Activated T-cell treated with anti-CD3 and anti-CD28 coated beads, Interleukin-2, amount 50 U/mL, for 48 hours (primary cell): ENCODE data around the gene MVB12B.

Experiments used
- DNase-seq, 2 experiments: peaks; one replicate each; pipeline ENCODE4 v3.0.0-alpha.2; 2020

The MVB12B gene

GRCh38 chr9:126363847-126364671, 37.4 kb downstream of the MVB12B start:
- DNase-seq = no peak

- DNase-seq = no peak
These were observed 39.2 kb downstream of the MVB12B start for GRCh38 chr9:126365780-126366179.

DNA sequence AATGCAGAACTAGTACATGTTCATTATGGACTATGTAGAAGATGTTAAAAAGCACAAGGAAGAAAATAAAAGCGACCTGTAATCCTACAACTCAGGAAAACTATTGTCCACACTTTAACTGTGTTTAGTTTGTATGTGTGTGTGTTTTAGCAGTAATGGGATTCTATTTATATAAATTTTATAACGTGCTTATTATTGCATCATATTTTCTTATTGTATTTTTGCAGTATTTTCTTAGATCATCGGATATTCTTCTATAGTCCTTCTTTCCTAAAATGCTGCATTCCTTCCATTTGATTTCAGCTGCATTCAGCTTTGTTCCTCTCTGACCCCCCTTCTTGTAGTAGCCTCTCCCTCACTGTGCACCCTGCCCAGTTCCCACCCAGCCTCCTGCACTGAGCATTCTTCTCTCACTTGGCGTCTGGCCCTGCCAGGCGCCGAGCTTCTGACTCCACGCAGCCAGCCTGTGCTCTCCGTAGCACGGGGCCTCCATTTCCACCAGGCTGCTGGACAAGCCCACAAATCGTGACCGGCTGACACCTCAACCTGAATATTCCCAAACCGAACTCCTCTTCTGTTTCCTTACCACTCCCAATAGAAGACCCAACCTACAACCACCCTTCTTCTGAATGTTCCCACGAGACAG, 39.9 kb downstream of the MVB12B start:
- no peak for DNase-seq

GRCh38 chr9:126367139-126367538, 40.5 kb downstream of the MVB12B start:
- no peak for DNase-seq

GRCh38 chr9:126367616-126368015, 41.0 kb downstream of the MVB12B start:
- DNase-seq = no peak

GRCh38 chr9:126368020-126368419, 41.4 kb downstream of the MVB12B start:
- DNase-seq = no peak

DNA sequence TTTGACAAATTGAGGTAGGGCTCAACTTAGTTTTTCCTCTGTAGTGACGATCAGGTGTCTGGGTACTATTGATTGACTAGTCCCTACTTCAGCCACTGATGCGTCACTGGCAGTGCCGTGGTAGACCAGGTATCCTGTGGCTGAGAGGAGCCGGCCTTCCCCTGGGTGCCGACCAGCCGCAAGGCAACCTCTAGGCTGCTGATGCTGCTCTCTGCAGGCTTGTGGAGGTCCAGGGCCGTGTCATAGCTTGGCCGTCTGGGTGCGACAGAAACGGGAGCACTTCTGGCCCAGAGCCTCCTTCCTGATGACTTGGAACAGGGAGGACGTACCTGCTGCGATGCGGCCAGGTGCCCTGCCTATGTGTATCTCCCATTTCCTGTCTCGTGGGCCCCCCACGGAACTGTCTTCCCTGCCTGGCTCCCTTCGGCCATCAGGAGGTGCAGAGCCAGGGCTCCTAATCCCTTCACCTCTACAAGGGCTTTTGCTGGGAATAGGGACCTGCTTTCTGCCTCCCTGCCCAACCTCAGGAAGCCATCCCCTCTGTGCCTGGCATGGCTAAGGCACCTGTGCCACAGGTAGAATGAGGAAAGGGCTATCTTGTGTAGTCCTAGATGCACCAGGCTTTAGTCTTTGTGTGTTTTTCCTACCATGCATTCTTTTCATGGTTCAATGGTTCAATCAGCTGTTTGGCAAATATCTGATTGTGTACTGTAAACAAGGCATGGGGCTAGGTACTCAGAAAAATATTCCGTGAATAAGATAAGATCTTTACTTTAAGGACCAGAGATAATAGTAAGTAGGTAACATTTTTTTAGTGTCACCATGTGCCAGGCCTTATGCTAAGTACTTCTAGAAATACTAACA, 44.6 kb downstream of the MVB12B start:
- DNase-seq = no peak

DNA sequence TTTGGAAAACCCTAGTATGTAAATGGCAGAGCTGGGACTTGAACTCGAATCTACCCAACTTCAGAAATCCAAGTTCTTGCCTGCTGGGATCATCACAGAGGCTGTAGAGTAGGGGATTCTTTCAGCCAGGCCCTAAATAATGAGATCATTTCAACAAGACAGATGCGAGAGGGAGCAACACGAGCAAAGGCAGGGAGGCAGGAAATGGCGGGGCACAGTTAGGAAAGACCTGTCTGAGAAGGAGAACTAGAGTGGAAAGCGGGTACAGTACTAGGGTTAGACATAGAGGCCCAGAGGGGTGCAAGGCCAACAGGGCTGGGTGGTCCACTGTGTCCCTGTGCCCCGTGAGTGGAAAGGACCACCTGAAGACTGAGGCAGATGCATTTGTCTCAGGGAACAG, 46.1 kb downstream of the MVB12B start:
- DNase-seq = no peak

DNA sequence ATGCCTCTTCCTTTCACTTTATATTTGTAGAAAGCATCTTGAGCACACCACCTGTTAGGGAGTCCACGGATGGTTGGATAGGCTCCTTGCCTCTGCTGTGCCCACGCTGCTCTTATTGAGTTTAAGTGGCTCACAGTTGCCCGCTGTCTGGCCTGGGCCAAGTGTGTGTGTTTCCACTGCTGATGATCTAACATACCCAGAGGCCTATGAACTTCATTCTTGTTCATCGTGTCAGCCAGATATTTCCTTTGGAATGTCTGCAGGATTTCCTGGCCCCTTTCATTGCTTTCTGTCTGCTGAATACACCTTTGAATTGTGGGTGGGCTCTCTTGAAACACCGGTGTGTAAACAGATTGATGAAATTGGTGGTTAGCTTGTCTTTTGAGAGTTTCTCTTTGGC, 46.6 kb downstream of the MVB12B start:
- DNase-seq = no peak

DNA sequence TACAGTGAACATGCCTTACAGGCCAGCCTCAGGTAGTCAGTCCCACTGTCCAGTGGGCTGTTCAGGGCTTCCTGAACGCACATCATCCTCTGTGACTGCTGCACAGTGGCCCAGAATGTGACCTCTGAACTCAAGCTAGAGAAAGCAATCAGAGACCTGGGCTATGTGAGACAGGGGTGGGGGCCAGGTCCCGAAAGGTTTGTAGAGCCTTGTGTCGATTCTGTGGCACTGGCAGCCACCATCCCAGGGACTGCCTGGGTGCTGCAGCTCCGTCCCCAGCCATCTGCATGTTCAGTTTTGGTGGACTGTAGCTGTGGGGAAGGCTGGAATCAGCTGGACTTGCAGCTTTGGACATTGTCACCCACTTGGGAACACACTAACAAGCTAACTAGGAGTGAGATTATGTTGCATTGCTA, 47.7 kb downstream of the MVB12B start:
- no peak for DNase-seq

DNA sequence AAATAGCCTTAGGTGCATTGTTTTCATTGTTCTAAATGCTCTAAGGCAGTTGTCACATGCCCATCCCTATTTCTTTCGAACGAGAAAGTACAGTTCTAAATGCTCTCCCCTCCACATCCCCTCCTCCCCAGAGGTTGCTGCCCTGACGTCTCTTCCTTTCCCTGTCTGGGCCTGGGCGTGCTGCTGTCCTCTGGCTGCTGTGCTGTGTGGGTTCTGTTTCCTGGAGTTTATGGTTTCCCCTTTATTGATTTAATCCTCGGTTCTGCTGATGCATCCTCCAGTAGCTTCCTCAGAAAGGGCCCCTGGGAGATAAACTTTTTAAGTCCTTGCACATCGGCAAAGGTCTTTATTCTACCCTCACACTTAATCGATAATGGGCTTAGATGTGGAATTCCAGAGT, 48.8 kb downstream of the MVB12B start:
- no peak for DNase-seq

DNA sequence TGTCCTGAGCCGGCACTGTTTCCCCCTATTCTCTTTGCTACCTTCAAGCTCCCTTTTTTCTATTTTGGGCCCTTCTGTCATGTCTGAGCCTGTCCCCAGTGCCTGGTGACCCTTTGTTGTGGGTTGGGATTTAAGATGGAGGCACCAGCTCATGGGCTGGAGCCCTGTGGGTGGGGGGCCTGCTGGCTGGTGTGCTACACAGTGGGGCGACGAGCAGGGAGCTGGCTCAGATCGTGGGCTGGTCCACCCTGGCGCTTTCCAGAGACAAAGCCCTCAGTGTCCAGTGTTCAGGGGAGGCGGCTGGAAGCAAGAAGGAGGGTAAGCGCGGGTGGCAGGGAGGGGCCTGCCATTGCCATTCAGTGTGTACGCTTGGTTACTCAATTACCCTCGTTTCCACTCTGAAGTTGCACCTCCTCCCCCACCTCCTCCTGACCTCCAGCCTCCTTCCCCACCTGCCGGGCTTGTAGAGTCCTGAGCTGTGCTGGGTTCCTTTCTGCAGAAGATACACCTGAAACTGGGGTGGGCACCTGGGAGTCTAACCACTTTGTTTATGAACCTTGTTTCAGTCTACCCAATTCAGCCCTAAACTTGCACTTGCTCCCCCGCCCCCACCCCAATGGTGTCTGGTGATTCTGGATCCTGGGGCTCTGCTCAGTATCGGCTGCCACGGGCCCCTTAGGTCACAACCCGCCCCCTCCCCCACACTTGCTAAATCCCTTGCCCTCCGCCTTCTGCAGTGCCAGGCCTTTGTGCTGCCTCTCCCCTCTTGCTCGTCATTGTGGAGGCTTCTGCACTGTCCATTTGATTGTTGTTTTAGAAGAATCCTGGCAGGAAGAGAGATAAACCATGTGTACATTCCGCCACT, 49.9 kb downstream of the MVB12B start:
- DNase-seq = no peak

GRCh38 chr9:126377176-126377509, 50.5 kb downstream of the MVB12B start:
- DNase-seq = no peak

DNA sequence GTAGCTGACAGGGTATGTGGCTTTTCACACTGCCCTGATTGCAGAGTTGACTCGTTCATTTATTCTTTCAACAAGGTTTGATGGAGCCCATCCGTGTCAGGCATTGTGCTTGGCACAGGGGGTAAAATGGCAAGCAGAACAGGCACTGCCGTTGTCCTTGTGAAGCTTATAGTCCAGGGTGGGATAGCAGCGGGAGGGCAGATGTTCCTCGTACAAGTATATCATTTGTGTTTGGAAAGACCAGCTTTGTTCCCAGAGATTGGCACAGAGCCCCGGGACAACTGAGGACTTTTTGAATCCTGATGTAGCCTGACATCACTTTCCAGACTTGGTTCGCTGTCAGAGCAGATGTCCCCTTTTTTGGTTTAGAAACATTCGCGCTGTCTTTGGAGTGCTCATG, 50.9 kb downstream of the MVB12B start:
- no peak for DNase-seq

DNA sequence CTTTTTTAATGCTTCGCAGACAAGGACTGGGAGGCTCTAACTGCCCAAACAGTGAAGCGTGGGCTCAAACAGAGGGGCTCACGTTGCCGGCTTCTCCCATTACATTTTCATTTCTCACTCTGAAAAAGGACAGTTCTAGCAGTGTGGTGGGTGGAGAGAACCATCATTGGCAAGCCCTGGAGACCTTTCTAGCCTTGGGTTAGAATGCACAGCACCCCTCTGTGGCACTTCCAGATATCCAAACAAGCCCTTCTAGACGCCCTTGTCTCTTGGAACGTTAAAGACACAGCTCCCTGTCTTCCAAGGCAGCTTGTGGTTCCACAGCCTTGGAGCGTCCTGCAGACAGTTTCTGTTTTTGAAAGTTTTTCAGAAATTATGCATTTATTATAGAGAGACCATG, 52.1 kb downstream of the MVB12B start:
- DNase-seq = no peak

GRCh38 chr9:126379661-126380360, 53.2 kb downstream of the MVB12B start:
- DNase-seq = peak in 1 of 2 experiments; percentile 12

- peak in 1 of 2 experiments; percentile 8 for DNase-seq
These were observed 53.8 kb downstream of the MVB12B start for GRCh38 chr9:126380447-126380846.

- DNase-seq = no peak
These were observed 54.6 kb downstream of the MVB12B start for GRCh38 chr9:126381195-126381594.

DNA sequence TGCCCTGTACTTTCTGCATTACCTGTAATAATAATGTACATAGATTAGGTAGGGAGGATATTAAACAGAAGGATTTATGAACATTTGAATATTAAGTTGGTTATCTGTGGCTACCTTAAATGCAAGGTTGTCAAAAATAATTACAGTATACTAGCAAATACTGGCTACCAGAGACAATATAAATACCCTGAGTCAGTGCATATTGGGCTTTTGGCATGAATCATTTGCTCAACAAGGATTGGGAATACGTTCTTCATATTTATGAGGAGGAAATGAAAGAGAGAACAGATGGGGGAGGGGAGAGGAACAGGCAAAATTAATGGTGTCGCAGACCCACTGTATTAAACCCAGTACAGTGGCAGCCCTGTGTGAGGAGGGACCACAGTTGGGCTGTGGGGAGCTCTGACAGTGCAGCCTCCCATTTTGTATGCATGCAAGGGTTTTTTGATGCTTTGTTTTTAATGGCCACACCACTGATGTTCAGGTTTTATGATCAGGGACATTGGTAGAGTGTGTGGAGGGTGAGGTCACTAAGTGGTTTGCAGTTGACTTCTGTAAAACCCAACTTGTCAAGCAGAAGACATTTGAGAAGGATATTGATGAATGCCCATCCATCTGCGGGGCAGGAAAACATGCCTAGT, 56.9 kb downstream of the MVB12B start:
- no peak for DNase-seq

GRCh38 chr9:126384926-126385325, 58.3 kb downstream of the MVB12B start:
- DNase-seq = no peak

- no peak for DNase-seq
These were observed 59.5 kb downstream of the MVB12B start for GRCh38 chr9:126386088-126386487.

DNA sequence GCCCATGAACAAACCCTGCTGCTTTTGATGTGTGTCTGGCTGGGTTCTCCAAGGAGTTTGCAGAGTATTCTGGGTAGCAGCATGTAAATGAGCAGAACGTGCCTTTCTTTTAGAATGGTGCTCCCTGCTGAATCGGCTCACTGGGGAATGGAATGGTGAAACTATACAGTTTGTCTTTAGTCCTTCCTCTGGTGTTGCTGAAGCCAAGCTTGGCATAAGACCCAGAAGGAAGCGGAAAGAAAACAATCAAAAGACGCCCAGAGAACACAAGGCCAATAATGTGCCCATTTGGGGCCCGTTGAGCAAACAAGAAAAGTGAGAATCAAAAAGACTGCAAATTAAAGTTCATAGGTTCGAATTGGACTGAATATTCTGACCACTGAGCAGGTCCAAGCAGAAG, 60.1 kb downstream of the MVB12B start:
- no peak for DNase-seq
